DOHH2 (cell line): ENCODE data around the gene GPR15LG.

Source experiments
- CTCF ChIP-seq: fragments of 200-600 bp; sonication (generic); IDR thresholded peaks from one replicate; pipeline ENCODE4 v1.5.1; 2014; ENCODE audit warnings: antibody characterized with exemption, mild to moderate bottlenecking, low read depth, low read length; ENCODE audit not compliant: poor library complexity, severe bottlenecking
- EZH2phosphoT487 ChIP-seq: fragments of 200-600 bp; sonication (generic); IDR thresholded peaks from 2 replicates; pipeline ENCODE4 v1.6.1; 2017; ENCODE audit warnings: borderline replicate concordance, mild to moderate bottlenecking, antibody characterized with exemption, low read length, moderate library complexity, mixed read lengths

GRCh38 chr10:84156009-84156408, 17.6 kb upstream of the GPR15LG start:
- no peak for TF ChIP-seq CTCF
- TF ChIP-seq EZH2phosphoT487: no peak
